HepG2 (cell line): Measurements from ENCODE around the gene MAPKAPK3. TPM values are rescaled to one million over a fixed set of nuclear protein-coding genes. Genes with fewer than 3 reads are reported as not detected.

Experiments
- ATAC-seq: fragments of 200-7000 bp; cut with Tn5 transposase; 3 replicates; pipeline ENCODE4 v1.9.1; 2020; ENCODE audit warnings: mild to moderate bottlenecking, moderate library complexity
- BruUV-seq: library from RNA; stranded (reverse); fragments of 400-500 nt; replicated peaks from 2 replicates; lab custom pipeline; 2021; lab: Mats Ljungman, UMichigan
- CTCF ChIA-PET: fragments of 300-600 bp; formaldehyde crosslinking; extraction: SDS; loops from one replicate; lab custom pipeline; 2021; ENCODE audit warnings: low total read pairs, inconsistent platforms, low intra/inter-chr PET ratio; lab: Yijun Ruan, JAX
- POLR2A ChIA-PET: fragments of 350-600 bp; sonication (Branson Sonifier 250); formaldehyde crosslinking; loops from one replicate; lab custom pipeline; 2020; ENCODE audit warnings: antibody characterized with exemption, inconsistent platforms; lab: Yijun Ruan, JAX
- DNase-seq: peaks from one replicate; pipeline ENCODE4 v3.0.0-alpha.2; 2015; ENCODE audit warnings: low spot score
- FAIRE-seq: peaks from 3 replicates; lab custom pipeline; 2011; peaks lifted over from hg19 to GRCh38; lab: Jason Lieb, UNC
- H2AFZ ChIP-seq: one replicate; pipeline ENCODE4 v1.6.1; 2011; ENCODE audit warnings: low read length, inconsistent platforms
- H3K27ac ChIP-seq: fragments of 300-600 bp; 3 replicates; pipeline ENCODE4 v1.8.0; 2011; ENCODE audit warnings: mixed run types, mild to moderate bottlenecking, mixed read lengths, low read length, inconsistent platforms; ENCODE audit not compliant: insufficient read depth; ENCODE audit errors: extremely low read length
- H3K27me3 ChIP-seq, 2 experiments: fragments of 200-600 bp in 1 of 2; 2 replicates in 1 of 2; 3 replicates in 1 of 2; pipeline versions ENCODE4 v1.6.0 to v1.8.0; 2011; ENCODE audit warnings: low read length in 2 of 2, mild to moderate bottlenecking in 2 of 2, moderate library complexity in 2 of 2, inconsistent platforms in 1 of 2; ENCODE audit not compliant: insufficient read depth in 2 of 2, control insufficient read depth in 1 of 2
- H3K36me3 ChIP-seq, 2 experiments: fragments of 200-600 bp in 1 of 2; replicated peaks in 1 of 2; 2 replicates in 1 of 2; 3 replicates in 1 of 2; pipeline versions ENCODE4 v1.5.1 to v1.8.0; 2011; ENCODE audit warnings: low read length in 2 of 2, inconsistent platforms in 1 of 2; ENCODE audit not compliant: insufficient read depth in 2 of 2, control insufficient read depth in 1 of 2
- H3K4me1 ChIP-seq: 2 replicates; pipeline ENCODE4 v1.5.1; 2012; ENCODE audit warnings: low read length, inconsistent platforms; ENCODE audit not compliant: insufficient read depth
- H3K4me2 ChIP-seq: 2 replicates; pipeline ENCODE4 v1.6.0; 2011; ENCODE audit warnings: low read depth, low read length, inconsistent platforms
- H3K4me3 ChIP-seq, 3 experiments: fragments of 200-600 bp in 1 of 3; sonication (generic), shearing (Covaris generic) in 1 of 3; replicated peaks in 1 of 3; 2 replicates each; pipeline ENCODE4 v1.5.1; 2011 to 2016; ENCODE audit warnings: low read length in 3 of 3, inconsistent platforms in 2 of 3, low read depth in 2 of 3, mild to moderate bottlenecking in 2 of 3, control low read depth in 1 of 3, mixed read lengths in 1 of 3; ENCODE audit not compliant: insufficient read depth in 1 of 3
- H3K79me2 ChIP-seq: one replicate; pipeline ENCODE4 v1.6.1; 2011; ENCODE audit warnings: low read length, inconsistent platforms; ENCODE audit not compliant: insufficient read depth
- H3K9ac ChIP-seq: 2 replicates; pipeline ENCODE4 v1.6.0; 2011; ENCODE audit warnings: mild to moderate bottlenecking, low read depth, low read length, inconsistent platforms; ENCODE audit not compliant: insufficient read depth
- H3K9me3 ChIP-seq: 2 replicates; pipeline ENCODE4 v1.5.1; 2012; ENCODE audit warnings: mild to moderate bottlenecking, low read length
- H4K20me1 ChIP-seq: 2 replicates; pipeline ENCODE4 v1.6.0; 2011; ENCODE audit warnings: inconsistent platforms, mild to moderate bottlenecking, low read length, moderate library complexity; ENCODE audit not compliant: insufficient read depth
- ERF ChIP-seq: IDR thresholded peaks from 2 replicates; pipeline ENCODE4 v1.6.1; 2018; ENCODE audit warnings: missing biosample characterization, missing genetic modification reagents
- HCFC1 ChIP-seq: fragments of 150-350 bp; IDR thresholded peaks from 2 replicates; pipeline ENCODE4 v1.6.1; 2014; ENCODE audit warnings: low read depth, low read length
- NRL ChIP-seq: sonication (generic); formaldehyde crosslinking; IDR thresholded peaks from 2 replicates; pipeline ENCODE4 v1.5.0; 2020; ENCODE audit warnings: missing genetic modification reagents, mild to moderate bottlenecking, moderate library complexity, borderline replicate concordance
- RBM39 ChIP-seq: fragments of 200-400 bp; formaldehyde crosslinking; IDR thresholded peaks from one replicate; pipeline ENCODE4 v1.6.1; 2018; ENCODE audit warnings: antibody characterized with exemption, mild to moderate bottlenecking, low read depth, low read length; ENCODE audit not compliant: poor library complexity, severe bottlenecking
- RFXANK ChIP-seq: IDR thresholded peaks from 2 replicates; pipeline ENCODE4 v1.6.1; 2016
- RXRA ChIP-seq: sonication (generic); formaldehyde crosslinking; IDR thresholded peaks from 2 replicates; pipeline ENCODE4 v1.5.1; 2020; ENCODE audit warnings: missing genetic modification reagents
- SRSF1 ChIP-seq: fragments of 200-400 bp; formaldehyde crosslinking; optimal IDR thresholded peaks from 2 replicates; pipeline ENCODE3; 2017; ENCODE audit warnings: mild to moderate bottlenecking, low read depth, low read length, moderate library complexity
- TBL1XR1 ChIP-seq: fragments of 150-350 bp; IDR thresholded peaks from 2 replicates; pipeline ENCODE4 v1.6.1; 2014; ENCODE audit warnings: borderline replicate concordance, low read length; ENCODE audit not compliant: partially characterized antibody
- ZNF256 ChIP-seq: sonication (generic); formaldehyde crosslinking; conservative IDR thresholded peaks from 2 replicates; pipeline ENCODE4 v1.4.0; 2020; ENCODE audit warnings: missing genetic modification reagents
- ZNF83 ChIP-seq: sonication (generic); formaldehyde crosslinking; IDR thresholded peaks from 2 replicates; pipeline ENCODE4 v1.4.0; 2020; ENCODE audit warnings: missing genetic modification reagents, mild to moderate bottlenecking, borderline replicate concordance
- ZSCAN31 ChIP-seq: sonication (generic); formaldehyde crosslinking; IDR thresholded peaks from 2 replicates; pipeline ENCODE4 v1.5.0; 2020; ENCODE audit warnings: low read depth, mild to moderate bottlenecking, missing genetic modification reagents
- WGBS: methylation state at CpG from one replicate; pipeline ENCODE4 v1.1.6; 2017; ENCODE audit warnings: low lambda C conversion rate; 5-methylcytosine and 5-hydroxymethylcytosine counted together
- in situ Hi-C: cut with HindIII; loops from 2 replicates; pipeline ENCODE4 v1.10.0; 2017; ENCODE audit warnings: low pct_unique_long_range_greater_than_20kb; ENCODE audit not compliant: extremely low pct_ligation_motif_present
- intact Hi-C: fragments of 100-400 bp; cut with micrococcal nuclease; formaldehyde crosslinking; loops from one replicate; pipeline ENCODE4 v1.10.0; 2022; ENCODE audit not compliant: unreplicated experiment
- polyA plus RNA-seq, 8 experiments: library from polyadenylated mRNA; depleted of rRNA in 3 of 8; stranded (reverse) in 7 of 8; unstranded in 1 of 8; fragments of >200 nt; fragmentation: Illumina TruSeq in 4 of 8; extraction: Trizol in 4 of 8; gene quantifications; 2 replicates each; pipeline versions ENCODE4 v1.2.1 to v1.2.3, GENCODE V29; 2011 to 2016; ENCODE audit warnings: low read depth in 4 of 8, missing spikeins in 1 of 8, mixed read lengths in 1 of 8; ENCODE audit not compliant: insufficient read depth in 1 of 8
- total RNA-seq, 5 experiments: library from RNA; depleted of rRNA; stranded (reverse); fragments of >200 nt; fragmentation: Illumina TruSeq; extraction: Trizol; gene quantifications; 2 replicates each; pipeline ENCODE4 v1.2.3, GENCODE V29; 2016; ENCODE audit warnings: low read depth in 1 of 5
- TF ChIP-seq, protein P1 (sequence below): sonication (generic); formaldehyde crosslinking; IDR thresholded peaks from 2 replicates; pipeline ENCODE4 v1.5.1; 2020; ENCODE audit warnings: mild to moderate bottlenecking, missing genetic modification reagents, borderline replicate concordance
- TF ChIP-seq, protein P2 (sequence below): IDR thresholded peaks from 2 replicates; pipeline ENCODE4 v1.6.1; 2016; ENCODE audit warnings: low read depth, borderline replicate concordance

The MAPKAPK3 gene
- total and polyA plus RNA-seq, 2 of the 13 experiments (the other 11 are each of a cell fraction or from before 2014, with no cell fraction given), result 39.9 to 41.2 TPM

DNA sequence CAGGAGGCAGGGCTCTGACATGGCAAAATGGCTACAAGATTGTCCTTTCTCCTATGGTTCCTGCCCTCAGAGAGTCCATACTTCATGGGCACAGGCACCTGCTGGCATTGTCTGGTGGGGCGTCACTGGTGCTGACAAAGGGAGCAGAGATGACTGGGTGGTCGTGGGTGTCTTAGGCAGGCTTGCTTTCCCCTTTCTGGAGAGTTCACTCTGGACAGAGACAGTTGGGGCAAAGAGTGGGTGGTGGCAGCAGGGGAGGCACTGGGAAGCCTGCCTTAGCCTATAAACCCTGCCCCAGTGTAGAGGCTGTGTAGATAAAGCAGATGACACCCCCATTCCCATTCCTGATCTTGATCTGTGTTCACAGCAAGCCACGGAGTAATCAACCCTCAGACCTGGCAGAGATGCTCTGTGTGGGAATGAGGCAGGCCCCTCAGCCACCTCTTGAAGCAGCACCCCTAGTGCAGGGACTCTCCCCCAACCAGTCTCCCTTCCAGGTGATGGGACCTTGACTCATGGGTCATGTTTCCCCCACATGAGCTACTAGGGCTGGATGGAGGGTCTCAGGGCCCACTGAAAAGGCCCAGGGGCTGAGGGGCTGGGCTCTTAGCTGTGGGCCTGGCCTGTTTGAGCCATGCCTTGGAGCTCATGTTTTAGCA, 37.1 kb downstream of the MAPKAPK3 start:
- H3K79me2 ChIP-seq, result no peaks in the 10 kb centered on the region
- ChIA-PET POLR2A (interaction anchor here (1.4 to 1.6 kb wide), 2 partner anchors 38 to 85 kb away, joined by 3 to 12 read pairs; partner anchors contain the start of genes HEMK1 and MAPKAPK3), CTCF (interaction anchor here (3.0 kb wide), 1 partner anchor 38 kb away, joined by 16 read pairs; the partner anchor contains the start of gene MAPKAPK3)
- FAIRE-seq (no peak), ATAC-seq (no peak), DNase-seq (no peak)
- no peaks in the 10 kb centered on the region for H4K20me1 ChIP-seq
- H3K4me2 ChIP-seq, result no peak overlapping the region
- H3K9ac ChIP-seq, result no peak overlapping the region
- no peak for TF ChIP-seq SRSF1
- no peak for TF ChIP-seq TBL1XR1
- TF ChIP-seq ERF (CRISPR knock-in tag), result no peak
- no peak for TF ChIP-seq RFXANK (CRISPR knock-in tag)
- no peak for TF ChIP-seq HCFC1
- TF ChIP-seq NRL (CRISPR knock-in tag), result no peak
- TF ChIP-seq, protein P1, sequence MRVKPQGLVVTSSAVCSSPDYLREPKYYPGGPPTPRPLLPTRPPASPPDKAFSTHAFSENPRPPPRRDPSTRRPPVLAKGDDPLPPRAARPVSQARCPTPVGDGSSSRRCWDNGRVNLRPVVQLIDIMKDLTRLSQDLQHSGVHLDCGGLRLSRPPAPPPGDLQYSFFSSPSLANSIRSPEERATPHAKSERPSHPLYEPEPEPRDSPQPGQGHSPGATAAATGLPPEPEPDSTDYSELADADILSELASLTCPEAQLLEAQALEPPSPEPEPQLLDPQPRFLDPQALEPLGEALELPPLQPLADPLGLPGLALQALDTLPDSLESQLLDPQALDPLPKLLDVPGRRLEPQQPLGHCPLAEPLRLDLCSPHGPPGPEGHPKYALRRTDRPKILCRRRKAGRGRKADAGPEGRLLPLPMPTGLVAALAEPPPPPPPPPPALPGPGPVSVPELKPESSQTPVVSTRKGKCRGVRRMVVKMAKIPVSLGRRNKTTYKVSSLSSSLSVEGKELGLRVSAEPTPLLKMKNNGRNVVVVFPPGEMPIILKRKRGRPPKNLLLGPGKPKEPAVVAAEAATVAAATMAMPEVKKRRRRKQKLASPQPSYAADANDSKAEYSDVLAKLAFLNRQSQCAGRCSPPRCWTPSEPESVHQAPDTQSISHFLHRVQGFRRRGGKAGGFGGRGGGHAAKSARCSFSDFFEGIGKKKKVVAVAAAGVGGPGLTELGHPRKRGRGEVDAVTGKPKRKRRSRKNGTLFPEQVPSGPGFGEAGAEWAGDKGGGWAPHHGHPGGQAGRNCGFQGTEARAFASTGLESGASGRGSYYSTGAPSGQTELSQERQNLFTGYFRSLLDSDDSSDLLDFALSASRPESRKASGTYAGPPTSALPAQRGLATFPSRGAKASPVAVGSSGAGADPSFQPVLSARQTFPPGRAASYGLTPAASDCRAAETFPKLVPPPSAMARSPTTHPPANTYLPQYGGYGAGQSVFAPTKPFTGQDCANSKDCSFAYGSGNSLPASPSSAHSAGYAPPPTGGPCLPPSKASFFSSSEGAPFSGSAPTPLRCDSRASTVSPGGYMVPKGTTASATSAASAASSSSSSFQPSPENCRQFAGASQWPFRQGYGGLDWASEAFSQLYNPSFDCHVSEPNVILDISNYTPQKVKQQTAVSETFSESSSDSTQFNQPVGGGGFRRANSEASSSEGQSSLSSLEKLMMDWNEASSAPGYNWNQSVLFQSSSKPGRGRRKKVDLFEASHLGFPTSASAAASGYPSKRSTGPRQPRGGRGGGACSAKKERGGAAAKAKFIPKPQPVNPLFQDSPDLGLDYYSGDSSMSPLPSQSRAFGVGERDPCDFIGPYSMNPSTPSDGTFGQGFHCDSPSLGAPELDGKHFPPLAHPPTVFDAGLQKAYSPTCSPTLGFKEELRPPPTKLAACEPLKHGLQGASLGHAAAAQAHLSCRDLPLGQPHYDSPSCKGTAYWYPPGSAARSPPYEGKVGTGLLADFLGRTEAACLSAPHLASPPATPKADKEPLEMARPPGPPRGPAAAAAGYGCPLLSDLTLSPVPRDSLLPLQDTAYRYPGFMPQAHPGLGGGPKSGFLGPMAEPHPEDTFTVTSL (CRISPR knock-in tag), result no peak
- TF ChIP-seq ZNF83 (CRISPR knock-in tag), result no peak
- no peak for TF ChIP-seq ZNF256 (CRISPR knock-in tag)
- TF ChIP-seq RBM39, result no peak
- TF ChIP-seq ZSCAN31 (CRISPR knock-in tag), result no peak
- TF ChIP-seq, protein P2, sequence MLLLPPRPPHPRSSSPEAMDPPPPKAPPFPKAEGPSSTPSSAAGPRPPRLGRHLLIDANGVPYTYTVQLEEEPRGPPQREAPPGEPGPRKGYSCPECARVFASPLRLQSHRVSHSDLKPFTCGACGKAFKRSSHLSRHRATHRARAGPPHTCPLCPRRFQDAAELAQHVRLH (CRISPR knock-in tag), result no peak
- TF ChIP-seq RXRA (CRISPR knock-in tag), result no peak
- H3K4me3 ChIP-seq, result no peak overlapping the region
- in situ Hi-C loops, result loop anchor here (5.0 kb wide), 2 partner anchors 37 to 82 kb away; partner anchors contain the start of gene MAPKAPK3
- H3K4me1 ChIP-seq, result no peaks in the 10 kb centered on the region
- H3K9me3 ChIP-seq, result no peaks in the 10 kb centered on the region
- peaks cover 0 to 27% of the 10 kb centered on the region in 2 experiments; a peak in 3 of 5 replicates for H3K27me3 ChIP-seq
- no peaks in the 10 kb centered on the region for H3K36me3 ChIP-seq
- H3K27ac ChIP-seq, result no peak overlapping the region
- no peak overlapping the region for H2AFZ ChIP-seq
- no TSS peak for BruUV-seq
- intact Hi-C loops, result no loop called here
- WGBS, result 8% methylated on average over 2 of the region's 3 CpGs
